KG1 (cell line): Measurements from ENCODE around the gene MLF1.

Experiments used
- DNase-seq: peaks from one replicate; lab custom pipeline; 2025; lab: John Stamatoyannopoulos, UW

The MLF1 gene

DNA sequence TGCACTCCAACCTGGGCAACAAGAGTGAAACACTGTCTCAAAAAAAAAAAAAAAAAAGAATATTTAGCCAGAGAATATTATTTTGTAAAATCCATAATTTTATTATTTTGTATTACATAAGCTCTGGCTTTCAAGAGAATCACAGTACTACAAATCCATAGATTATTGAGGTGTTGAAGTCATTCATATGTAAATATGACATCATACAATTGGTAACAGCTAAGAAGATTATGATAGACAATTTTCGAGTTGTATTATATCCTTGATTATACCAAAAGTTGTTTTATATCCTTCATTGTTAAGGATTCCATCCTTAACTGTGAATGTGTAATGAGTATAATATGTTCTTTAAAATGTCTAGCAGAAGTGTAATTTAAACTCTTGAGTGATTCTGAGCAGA is 3.7 kb downstream of the MLF1 start:
- DNase-seq, result no peak

- no peak for DNase-seq
Observed at GRCh38 chr3:158590223-158590622, 19.2 kb downstream of the MLF1 start.

- DNase-seq, result no peak
Observed at GRCh38 chr3:158600787-158601186, 29.8 kb downstream of the MLF1 start.

GRCh38 chr3:158602227-158602626 is 31.2 kb downstream of the MLF1 start:
- no peak for DNase-seq

GRCh38 chr3:158617982-158618875 is 47.2 kb downstream of the MLF1 start:
- no peak for DNase-seq

DNA sequence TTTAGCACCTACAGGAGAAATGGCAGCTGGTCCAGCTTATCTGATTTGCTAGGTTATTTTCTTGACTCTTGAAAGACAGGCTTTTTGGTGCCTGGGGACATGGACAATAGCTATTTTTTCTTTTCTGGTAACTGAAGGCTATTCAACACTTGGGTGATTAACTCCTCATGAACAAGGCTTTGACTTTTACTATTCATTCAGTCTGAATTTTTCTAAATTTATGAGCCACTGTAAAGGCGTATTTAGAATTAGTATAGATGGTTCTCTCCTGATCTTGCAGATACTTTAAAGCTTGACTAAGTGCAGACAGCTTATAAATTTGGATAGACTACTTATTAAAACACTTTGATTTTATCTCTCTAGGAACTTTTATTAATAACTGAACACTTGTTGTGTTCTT is 54.9 kb downstream of the MLF1 start:
- no peak for DNase-seq

DNA sequence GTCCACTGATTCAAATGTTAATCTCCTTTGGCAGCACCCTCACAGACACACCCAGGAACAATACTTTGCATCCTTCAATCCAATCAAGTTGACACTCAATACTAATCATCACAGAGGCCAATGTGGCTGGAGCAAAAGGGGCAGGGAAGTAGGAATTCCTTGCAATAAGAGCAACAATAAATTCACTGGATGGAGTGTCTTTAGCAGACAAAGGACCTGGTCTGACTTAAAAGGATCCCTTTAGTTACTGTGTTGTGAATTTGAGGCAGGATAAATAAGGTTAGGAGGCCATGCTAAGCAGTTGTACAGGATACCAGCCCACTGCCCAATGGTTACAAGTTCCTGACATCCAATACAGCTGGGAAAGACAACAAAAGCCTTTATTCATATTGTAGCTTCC is 61.0 kb downstream of the MLF1 start:
- no peak for DNase-seq

DNA sequence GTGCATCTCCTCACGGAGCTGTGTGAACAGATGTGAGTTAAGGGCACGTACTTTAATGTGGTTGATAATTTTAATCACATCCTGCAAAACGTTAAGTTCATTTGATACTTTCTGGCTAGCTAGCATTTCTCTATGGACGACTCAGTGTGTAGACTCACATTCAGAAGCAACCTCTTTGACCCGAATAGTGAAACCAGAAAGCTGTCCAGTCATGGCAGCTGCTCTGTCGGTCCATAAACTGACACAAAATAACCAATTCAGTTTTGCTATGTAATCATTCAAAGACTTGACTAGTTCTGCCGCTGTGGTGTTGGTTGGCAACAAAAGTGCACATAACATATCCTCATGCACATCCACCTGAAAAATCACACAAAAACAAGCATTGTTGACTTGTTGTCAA is 69.7 kb downstream of the MLF1 start:
- DNase-seq, result no peak

- no peak for DNase-seq
Observed at GRCh38 chr3:158642005-158642404, 71.0 kb downstream of the MLF1 start.

DNA sequence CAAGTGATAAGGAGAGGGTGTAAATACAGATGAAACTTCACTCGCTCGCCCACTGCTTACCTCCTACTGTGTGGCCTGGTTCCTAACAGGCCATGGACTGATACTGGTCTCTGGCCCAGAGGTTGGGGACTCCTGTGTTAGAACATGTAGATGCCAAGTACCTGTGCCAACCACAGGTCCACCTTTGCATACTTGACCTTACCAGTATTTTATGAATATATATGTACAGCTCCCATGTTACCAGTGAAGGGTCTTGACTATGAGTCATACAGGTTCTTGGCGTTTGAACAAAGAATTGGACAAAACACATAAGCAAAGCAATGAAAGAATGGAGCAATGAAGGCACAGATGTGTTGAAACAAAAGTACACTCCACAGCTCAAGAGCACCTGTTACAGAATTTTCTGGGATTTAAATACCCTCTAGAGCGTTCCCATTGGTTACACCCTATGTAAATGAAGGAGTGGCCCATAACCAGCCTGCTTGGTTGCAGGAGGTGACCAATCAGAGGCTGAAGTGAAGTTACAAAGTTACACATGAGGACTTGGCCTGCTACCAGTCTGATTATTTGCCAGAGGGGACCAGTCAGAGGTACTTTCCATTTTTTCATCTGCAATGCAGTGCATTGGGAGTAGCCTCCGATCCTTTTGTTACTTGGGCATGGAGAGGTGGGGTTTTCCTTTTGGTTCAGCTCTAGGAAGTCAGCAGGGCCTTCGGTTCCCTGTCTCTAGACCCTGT is 71.6 kb downstream of the MLF1 start:
- no peak for DNase-seq

DNA sequence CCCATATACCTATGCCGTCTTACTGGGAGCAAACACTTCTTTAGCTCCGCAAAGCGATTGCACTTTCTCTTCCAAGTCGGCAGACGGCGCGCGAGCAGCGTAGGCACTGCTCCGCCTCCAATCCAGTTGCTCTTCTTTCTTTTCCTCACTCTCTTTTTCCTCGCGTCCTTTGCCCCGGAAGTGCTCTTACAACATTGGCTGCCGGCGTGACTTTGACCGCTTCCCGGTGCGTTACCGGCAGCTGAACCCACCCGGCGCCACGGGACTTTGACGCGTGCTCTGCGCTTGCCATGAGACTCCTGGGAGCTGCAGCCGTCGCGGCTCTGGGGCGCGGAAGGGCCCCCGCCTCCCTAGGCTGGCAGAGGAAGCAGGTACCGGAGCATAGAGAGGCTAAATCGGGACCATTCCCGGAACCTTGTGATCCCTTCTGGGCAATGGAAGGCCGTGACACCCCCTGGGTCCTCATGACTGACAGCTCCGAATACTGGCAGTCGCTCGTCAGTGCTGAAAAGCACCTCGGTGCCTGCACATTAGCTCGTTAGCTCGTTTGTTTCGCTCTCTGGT is 73.4 kb downstream of the MLF1 start, which contains the start of gene GFM1:
Gene GFM1 (plus strand): TSS at position 183 of the 564 bp plus-strand sequence. CDS start 108 bp downstream, at position 291.
- DNase-seq, result peak; percentile 96

DNA sequence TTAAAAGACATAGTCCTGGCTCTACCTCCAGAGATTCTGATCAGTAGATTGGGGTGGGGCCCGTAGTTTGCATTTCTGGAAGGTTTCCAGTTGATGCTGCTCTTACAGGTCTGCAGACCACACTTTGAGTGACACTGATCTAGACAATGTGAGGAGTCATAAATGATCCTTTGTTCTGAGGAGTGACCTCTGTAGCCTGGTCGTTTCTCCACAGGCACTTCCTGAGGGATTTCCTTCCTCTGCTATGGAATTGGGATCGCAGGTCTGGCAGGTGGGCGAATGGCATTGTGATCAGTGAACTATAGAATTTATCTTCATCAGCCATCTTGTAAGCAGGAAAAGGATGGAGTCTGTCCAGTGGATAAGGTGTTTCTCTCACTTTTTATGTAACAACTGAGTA is 78.8 kb downstream of the MLF1 start:
- DNase-seq, result no peak

GRCh38 chr3:158651192-158651591 is 80.2 kb downstream of the MLF1 start:
- no peak for DNase-seq

DNA sequence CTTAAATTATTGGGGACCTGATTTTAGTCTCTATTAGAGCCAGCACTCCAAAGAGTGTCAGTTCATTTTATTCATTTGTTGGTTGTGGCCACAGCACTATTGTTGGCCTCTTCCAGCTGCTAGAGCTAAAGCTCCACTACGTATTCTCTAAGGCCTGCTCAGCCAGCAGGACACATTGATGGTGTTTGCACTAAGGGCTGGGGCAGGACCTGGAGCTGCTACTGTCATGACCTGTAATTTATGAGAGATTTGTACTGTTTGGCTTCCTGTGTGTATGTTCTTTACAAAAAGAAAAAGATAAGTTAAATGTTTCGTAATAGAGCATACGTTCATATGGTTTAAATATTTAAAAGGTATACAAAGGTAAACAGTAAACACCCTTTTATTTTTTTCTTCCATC is 81.5 kb downstream of the MLF1 start:
- DNase-seq, result no peak
